Stimulated activated CD4-positive, alpha-beta T cell treated with anti-CD3 and anti-CD28 coated beads, Interleukin-15, amount 100 ng/mL, for 1 hour (primary cell): ENCODE data around the gene CDH8.
"Not testable (repeated sequence)": the region's sequence is repeated elsewhere in the genome, so short reads cannot be mapped to it uniquely, and the experiment has no call there.

ENCODE experiments used
- DNase-seq, 2 donors: peaks; one replicate each; pipeline ENCODE4 v3.0.0-alpha.2; 2020; ENCODE audit warnings: low read depth in 1 of 2, low spot score in 1 of 2

Gene CDH8

GRCh38 chr16:61944004-61944403 is 92.2 kb downstream of the CDH8 start:
- no peak for DNase-seq

- DNase-seq: no peak
Observed at GRCh38 chr16:61940611-61941010, 95.6 kb downstream of the CDH8 start.

GRCh38 chr16:61937646-61938045 is 98.6 kb downstream of the CDH8 start:
- no peak for DNase-seq

- DNase-seq: no peak
Observed at GRCh38 chr16:61936522-61936921, 99.7 kb downstream of the CDH8 start.

GRCh38 chr16:61934601-61935000 is 101.6 kb downstream of the CDH8 start:
- no peak for DNase-seq

- DNase-seq: no peak
Observed at GRCh38 chr16:61929776-61930175, 106.5 kb downstream of the CDH8 start.

GRCh38 chr16:61926766-61927165 is 109.5 kb downstream of the CDH8 start:
- no peak for DNase-seq

- no peak for DNase-seq
Observed at GRCh38 chr16:61923629-61924028, 112.6 kb downstream of the CDH8 start.

GRCh38 chr16:61921373-61921772 is 114.9 kb downstream of the CDH8 start:
- no peak for DNase-seq

GRCh38 chr16:61917865-61918826 is 118.1 kb downstream of the CDH8 start:
- DNase-seq: not testable (repeated sequence)

- no peak for DNase-seq
Observed at GRCh38 chr16:61915569-61915968, 120.7 kb downstream of the CDH8 start.

- DNase-seq: no peak
Observed at GRCh38 chr16:61909074-61909473, 127.2 kb downstream of the CDH8 start.

GRCh38 chr16:61908426-61908825 is 127.8 kb downstream of the CDH8 start:
- no peak for DNase-seq

- no peak for DNase-seq
Observed at GRCh38 chr16:61901689-61902088, 134.5 kb downstream of the CDH8 start.

GRCh38 chr16:61900482-61900881 is 135.8 kb downstream of the CDH8 start:
- no peak for DNase-seq

- no peak for DNase-seq
Observed at GRCh38 chr16:61897657-61898056, 138.6 kb downstream of the CDH8 start.

GRCh38 chr16:61892531-61892930 is 143.7 kb downstream of the CDH8 start:
- no peak for DNase-seq

- no peak for DNase-seq
Observed at GRCh38 chr16:61891460-61891859, 144.8 kb downstream of the CDH8 start.

GRCh38 chr16:61890386-61890785 is 145.9 kb downstream of the CDH8 start:
- no peak for DNase-seq

GRCh38 chr16:61887903-61888302 is 148.3 kb downstream of the CDH8 start:
- no peak for DNase-seq

GRCh38 chr16:61885343-61885742 is 150.9 kb downstream of the CDH8 start:
- DNase-seq: no peak

- DNase-seq: no peak
Observed at GRCh38 chr16:61879306-61879705, 156.9 kb downstream of the CDH8 start.

GRCh38 chr16:61877436-61877835 is 158.8 kb downstream of the CDH8 start:
- DNase-seq: no peak
